ENCODE data around the gene TUBGCP2.
A peak's percentile ranks its signal among the peaks of the same experiment; 100 is the strongest.

TUBGCP2 gene

GRCh38 chr10:133338080-133339071 lies 29.7 kb upstream of the TUBGCP2 start:
- H3K9ac ChIP-seq (ENCODE audit: insufficient read length): no peak overlapping the region
- no peaks in the 10 kb centered on the region for H3K9me3 ChIP-seq (ENCODE audit: low read depth, low read length)
- DNase-seq (ENCODE audit: low read depth, low spot score): no peak
- no peak overlapping the region for H3K27ac ChIP-seq
- no peak overlapping the region for H3K4me3 ChIP-seq
- no peaks in the 10 kb centered on the region for H3K36me3 ChIP-seq (ENCODE audit: insufficient read depth, low read length)
- TF ChIP-seq POLR2AphosphoS5 (IDR thresholded peaks at IDR 0.05; ENCODE audit: borderline replicate concordance, low read depth, low read length): no peak
- no peak for TF ChIP-seq EZH2 (IDR thresholded peaks at IDR 0.05)
- no peak for TF ChIP-seq FOXP2 (optimal IDR thresholded peaks at IDR 0.05; ENCODE audit: control extremely low read depth, extremely low read length, insufficient read depth)

- H3K36me3 ChIP-seq (ENCODE audit: insufficient read depth, low read length): no peaks in the 10 kb centered on the region
- no peaks in the 10 kb centered on the region for H3K9me3 ChIP-seq (ENCODE audit: low read depth, low read length)
- no peak overlapping the region for H3K4me3 ChIP-seq
- no peak overlapping the region for H3K27ac ChIP-seq
- no peak overlapping the region for H3K9ac ChIP-seq (ENCODE audit: insufficient read length)
- no peak for DNase-seq (ENCODE audit: low read depth, low spot score)
- TF ChIP-seq POLR2AphosphoS5 (IDR thresholded peaks at IDR 0.05; ENCODE audit: borderline replicate concordance, low read depth, low read length): no peak
These were observed 28.7 kb upstream of the TUBGCP2 start for GRCh38 chr10:133337370-133337725.

- Histone ChIP-seq H3K27ac (no peak within 1 kb of the TSS), H3K9ac (ENCODE audit: insufficient read length) (no peak within 1 kb of the TSS), H3K9me3 (ENCODE audit: low read depth, low read length) (no peaks in the 10 kb centered on the region), H3K4me3 (no peak within 1 kb of the TSS; the same call in 1 of the 2 replicates), H3K36me3 (ENCODE audit: insufficient read depth, low read length) (no peaks in the 10 kb centered on the region)
- no peak for DNase-seq (ENCODE audit: low read depth, low spot score)
- no peak for TF ChIP-seq FOXP2 (optimal IDR thresholded peaks at IDR 0.05; ENCODE audit: control extremely low read depth, extremely low read length, insufficient read depth)
- no peak for TF ChIP-seq POLR2AphosphoS5 (IDR thresholded peaks at IDR 0.05; ENCODE audit: borderline replicate concordance, low read depth, low read length)
- TF ChIP-seq EZH2 (IDR thresholded peaks at IDR 0.05): no peak
These were observed 28.1 kb upstream of the TUBGCP2 start, which contains the start of gene CALY for GRCh38 chr10:133336577-133337369. Gene CALY (minus strand): TSS chr10:133336896. CDS start chr10:133328989, 7,907 bp downstream.

- Histone ChIP-seq H3K4me3 (no peak overlapping the region; the same call in 1 of the 2 replicates), H3K9me3 (ENCODE audit: low read depth, low read length) (no peaks in the 10 kb centered on the region), H3K9ac (ENCODE audit: insufficient read length) (no peak overlapping the region)
These were observed 27.5 kb upstream of the TUBGCP2 start for GRCh38 chr10:133336118-133336576.

GRCh38 chr10:133335246-133336117 lies 26.8 kb upstream of the TUBGCP2 start:
- Histone ChIP-seq H3K27ac (no peak overlapping the region), H3K4me3 (peak overlapping the region; percentile 49), H3K9me3 (ENCODE audit: low read depth, low read length) (no peaks in the 10 kb centered on the region), H3K9ac (ENCODE audit: insufficient read length) (no peak overlapping the region), H3K36me3 (ENCODE audit: insufficient read depth, low read length) (no peaks in the 10 kb centered on the region)
- no peak for DNase-seq (ENCODE audit: low read depth, low spot score)
- no peak for TF ChIP-seq EZH2 (IDR thresholded peaks at IDR 0.05)
- no peak for TF ChIP-seq FOXP2 (optimal IDR thresholded peaks at IDR 0.05; ENCODE audit: control extremely low read depth, extremely low read length, insufficient read depth)
- TF ChIP-seq POLR2AphosphoS5 (IDR thresholded peaks at IDR 0.05; ENCODE audit: borderline replicate concordance, low read depth, low read length): no peak

More at GRCh38 chr10:133336118-133336576, 27.5 kb upstream of the TUBGCP2 start:
- H3K36me3 ChIP-seq (ENCODE audit: insufficient read depth, low read length): no peaks in the 10 kb centered on the region
- no peak overlapping the region for H3K27ac ChIP-seq
- DNase-seq (ENCODE audit: low read depth, low spot score): no peak
- TF ChIP-seq EZH2 (IDR thresholded peaks at IDR 0.05) (no peak), FOXP2 (optimal IDR thresholded peaks at IDR 0.05; ENCODE audit: control extremely low read depth, extremely low read length, insufficient read depth) (no peak), POLR2AphosphoS5 (IDR thresholded peaks at IDR 0.05; ENCODE audit: borderline replicate concordance, low read depth, low read length) (no peak)

GRCh38 chr10:133334503-133335245 lies 26.0 kb upstream of the TUBGCP2 start:
- H3K4me3 ChIP-seq: peak overlapping the region; percentile 49; the same call in 1 of the 2 replicates
- no peak for TF ChIP-seq FOXP2 (optimal IDR thresholded peaks at IDR 0.05; ENCODE audit: control extremely low read depth, extremely low read length, insufficient read depth)
- no peak for TF ChIP-seq POLR2AphosphoS5 (IDR thresholded peaks at IDR 0.05; ENCODE audit: borderline replicate concordance, low read depth, low read length)
- no peak for TF ChIP-seq EZH2 (IDR thresholded peaks at IDR 0.05)
- H3K9ac ChIP-seq (ENCODE audit: insufficient read length): no peak overlapping the region
- no peak for DNase-seq (ENCODE audit: low read depth, low spot score)
- H3K36me3 ChIP-seq (ENCODE audit: insufficient read depth, low read length): no peaks in the 10 kb centered on the region
- H3K9me3 ChIP-seq (ENCODE audit: low read depth, low read length): no peaks in the 10 kb centered on the region
- no peak overlapping the region for H3K27ac ChIP-seq

Measured in SK-N-MC (cell line).